ENCODE data around the gene CSF1R.
"Not testable (repeated sequence)": the region's sequence is repeated elsewhere in the genome, so short reads cannot be mapped to it uniquely, and the experiment has no call there.

The CSF1R gene

DNA sequence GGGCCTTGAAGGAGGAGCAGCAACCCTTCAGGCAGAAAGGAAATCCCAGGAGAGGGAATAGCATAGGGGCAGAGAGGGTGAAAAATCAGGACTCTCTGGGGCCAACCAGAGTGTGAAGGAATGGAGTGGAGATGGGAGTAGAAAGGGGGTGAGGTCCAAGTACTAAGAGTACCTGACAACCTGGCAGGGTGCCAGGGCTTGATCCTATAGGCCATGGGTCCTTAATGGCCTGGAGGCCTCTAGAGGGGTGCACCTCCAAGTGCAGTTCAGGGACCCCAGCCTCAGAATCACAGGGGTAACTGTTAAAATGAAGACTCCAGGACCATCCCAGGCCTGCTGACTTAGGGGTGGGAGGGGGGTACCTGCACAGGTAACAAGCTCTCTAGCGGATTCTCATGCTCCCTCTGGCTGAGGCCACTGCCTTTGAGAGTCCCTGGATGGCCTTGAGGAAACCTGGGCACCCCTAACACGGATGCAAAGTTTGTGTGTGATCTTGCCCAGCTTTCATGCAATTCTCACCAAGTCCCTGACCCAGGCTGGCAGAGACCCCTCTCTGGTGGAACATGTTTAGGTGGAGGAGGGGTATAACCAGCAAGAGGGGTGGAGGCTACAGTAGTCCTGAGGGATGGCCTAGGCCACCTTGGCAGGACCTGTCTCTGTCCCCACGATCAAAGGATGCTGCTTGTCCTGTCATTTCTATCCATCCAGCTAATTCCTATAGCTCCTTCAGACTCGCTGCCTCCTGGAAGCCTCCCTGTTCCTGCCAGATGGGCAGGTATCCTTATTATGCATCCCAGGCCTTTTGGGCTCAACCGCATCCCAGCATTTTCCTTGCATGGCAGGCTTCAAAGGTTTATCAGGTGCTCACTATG, 17.6 kb upstream of the CSF1R start:
- DNase-seq: no peak

DNA sequence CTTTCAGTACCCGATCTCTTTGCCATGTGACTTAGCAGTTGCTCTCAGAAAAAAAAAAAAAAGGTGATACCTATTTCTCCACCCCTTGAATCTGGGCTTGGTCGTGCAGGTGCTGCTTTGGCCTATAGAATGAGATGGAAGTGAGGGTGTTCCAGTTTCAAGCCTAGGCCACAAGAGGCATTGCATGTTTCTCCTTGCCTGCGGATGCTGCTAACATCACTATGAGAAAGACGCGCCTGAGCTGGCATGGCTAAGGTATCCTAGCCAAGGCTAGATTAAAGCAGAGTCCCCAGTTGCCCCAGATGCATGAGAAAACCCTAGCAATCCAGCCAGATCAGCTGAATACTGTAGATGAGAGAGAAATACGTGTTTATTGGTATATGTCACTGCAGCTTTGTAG, 14.7 kb upstream of the CSF1R start:
- DNase-seq: no peak

GRCh38 chr5:150097152-150097551, 10.8 kb upstream of the CSF1R start:
- DNase-seq: no peak

DNA sequence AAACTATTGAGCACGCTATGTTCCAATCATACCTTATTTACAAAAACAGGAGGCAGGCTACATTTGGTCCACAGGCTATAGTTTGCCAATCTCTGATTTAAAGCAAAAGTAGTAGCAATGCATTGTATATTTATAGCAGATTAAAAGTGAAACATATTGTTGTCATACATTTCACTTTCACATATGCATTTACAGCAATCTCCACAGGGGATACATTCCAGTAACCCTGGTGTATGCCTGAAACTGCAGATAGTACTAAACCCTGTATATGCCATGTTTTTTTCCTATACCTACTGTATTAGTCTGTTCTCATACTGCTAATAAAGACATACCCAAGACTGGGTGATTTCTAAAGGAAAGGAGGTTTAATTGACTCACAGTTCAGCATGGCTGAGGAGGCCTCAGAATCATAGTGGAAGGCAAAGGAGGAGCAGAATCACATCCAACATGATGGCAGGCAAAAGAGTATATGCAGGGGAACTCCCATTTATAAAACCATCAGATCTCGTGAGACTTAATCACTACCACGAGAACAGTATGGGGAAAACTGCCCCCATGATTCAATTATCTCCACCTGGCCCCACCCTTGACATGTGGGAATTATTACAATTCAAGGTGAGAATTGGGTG, 5.9 kb upstream of the CSF1R start:
- peak; percentile 31 for DNase-seq

- no peak for DNase-seq
Observed at GRCh38 chr5:150085191-150085912, 1.0 kb downstream of the CSF1R start.

- DNase-seq: not testable (repeated sequence)
Observed at GRCh38 chr5:150084754-150085153, 1.6 kb downstream of the CSF1R start.

- no peak for DNase-seq
Observed at GRCh38 chr5:150082889-150083288, 3.5 kb downstream of the CSF1R start.

DNA sequence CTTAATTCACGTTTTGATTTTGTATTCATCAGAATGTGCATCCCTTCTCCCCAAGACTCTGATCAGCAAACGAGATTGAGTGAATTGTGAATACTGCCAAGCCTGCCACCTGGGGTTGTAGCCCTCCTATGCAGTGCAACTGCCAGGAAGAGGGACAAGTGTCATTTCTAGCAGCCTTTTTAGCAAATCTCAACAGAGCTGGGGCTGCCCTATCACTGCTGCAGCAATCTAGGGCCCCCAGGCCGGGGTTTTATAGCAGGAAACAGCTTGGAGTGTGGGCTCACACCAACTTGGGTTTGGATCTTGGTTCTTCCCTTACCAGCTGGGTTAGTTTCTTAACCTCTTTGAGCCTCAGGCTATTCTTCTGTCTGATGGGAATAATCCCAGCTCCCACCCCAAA, 4.0 kb downstream of the CSF1R start:
- DNase-seq: no peak

DNA sequence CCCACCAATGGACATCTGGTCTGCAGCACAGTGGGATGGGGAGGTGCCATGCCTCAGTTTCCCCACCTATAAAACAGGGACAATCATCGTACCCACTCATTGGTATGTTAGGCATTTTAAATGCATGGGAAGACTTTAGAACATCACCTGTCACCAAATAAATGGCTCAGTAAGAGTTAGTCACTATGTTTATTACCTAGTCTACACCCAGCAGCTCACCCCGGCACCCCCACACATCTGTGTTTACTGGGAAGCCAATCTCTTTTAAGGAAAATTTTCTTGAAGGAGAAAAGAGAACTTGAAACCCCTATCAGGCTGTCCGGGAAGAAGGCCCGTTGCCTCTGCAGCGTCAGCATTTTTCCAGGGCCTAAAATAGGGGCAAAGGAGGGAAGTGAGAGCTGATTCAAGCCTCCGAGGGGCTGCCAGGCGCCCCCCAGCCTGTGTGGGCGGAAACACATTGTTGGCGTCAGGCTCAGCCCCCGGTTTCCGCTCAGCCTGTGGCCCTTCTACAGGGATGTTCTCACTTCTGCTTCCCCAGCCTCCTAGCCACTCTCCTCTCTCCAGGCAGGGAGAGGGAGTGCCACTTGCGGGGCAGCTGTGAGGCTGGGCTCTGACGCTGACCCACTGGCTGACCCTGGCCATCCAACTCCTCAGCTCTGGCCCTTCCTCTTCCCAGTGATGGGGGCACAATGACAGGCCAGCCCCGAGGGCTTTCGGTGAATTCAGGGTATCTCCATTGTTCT, 4.6 kb downstream of the CSF1R start:
- no peak for DNase-seq

DNA sequence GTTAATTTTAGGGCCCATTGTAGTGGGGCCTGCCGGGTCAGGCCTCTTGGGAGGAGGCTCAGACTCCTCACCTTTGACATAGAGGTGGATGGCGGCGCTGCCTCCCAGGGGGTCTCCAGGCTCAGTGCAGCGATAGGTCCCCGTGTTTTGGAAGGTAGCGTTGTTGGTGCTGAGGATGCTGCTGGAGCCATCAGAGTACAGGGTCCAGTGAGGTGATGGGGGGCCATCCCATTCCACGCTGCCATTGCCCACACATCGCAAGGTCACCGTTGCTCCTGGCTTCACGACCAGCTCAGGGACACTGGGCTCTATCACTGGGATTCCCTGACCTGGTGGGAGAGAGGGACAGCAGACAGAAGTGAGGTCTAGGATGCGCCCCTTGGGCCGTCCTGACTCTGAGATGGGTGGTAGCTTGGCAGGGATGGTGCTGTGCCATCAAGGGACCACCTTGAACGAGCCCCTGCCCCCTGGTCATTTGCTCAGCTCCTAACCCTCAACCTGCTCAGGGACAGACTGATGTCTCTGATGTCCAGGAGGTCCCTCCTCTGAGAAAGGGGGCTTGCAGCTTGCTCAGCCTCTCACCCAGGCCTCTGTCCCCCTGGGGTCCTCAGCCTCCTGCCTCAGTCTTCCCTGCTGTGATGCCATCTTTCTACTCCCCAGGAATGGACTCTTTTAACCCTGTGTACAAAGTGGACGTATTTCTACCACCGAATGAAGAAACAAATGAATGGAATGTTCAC, 5.5 kb downstream of the CSF1R start:
- no peak for DNase-seq

DNA sequence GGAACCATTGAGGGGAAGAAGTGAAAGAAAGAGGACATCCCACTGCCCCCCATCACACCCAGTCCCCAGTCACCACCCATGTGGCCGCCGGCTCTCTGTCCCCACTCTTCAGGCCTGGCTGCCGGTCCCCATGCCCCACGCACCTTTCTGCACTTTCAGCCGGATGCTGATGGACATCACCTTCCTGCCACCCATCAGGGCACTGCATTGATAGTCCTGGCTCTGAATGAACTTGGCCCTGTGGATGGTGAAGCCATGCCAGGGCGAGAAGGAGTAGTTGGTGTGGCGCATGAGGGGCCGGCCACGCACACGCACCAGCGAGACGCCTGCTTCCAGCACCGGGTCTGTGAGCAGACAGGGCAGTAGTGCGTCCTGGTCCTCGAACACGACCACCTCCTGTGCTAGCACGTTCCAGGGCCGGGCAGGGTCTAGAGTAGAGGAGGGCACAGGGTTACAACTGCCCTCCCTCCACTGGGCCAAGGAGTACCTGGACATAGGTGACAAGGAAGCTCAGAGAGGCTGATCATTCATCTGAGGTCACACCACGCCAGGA, 6.4 kb downstream of the CSF1R start:
- no peak for DNase-seq

DNA sequence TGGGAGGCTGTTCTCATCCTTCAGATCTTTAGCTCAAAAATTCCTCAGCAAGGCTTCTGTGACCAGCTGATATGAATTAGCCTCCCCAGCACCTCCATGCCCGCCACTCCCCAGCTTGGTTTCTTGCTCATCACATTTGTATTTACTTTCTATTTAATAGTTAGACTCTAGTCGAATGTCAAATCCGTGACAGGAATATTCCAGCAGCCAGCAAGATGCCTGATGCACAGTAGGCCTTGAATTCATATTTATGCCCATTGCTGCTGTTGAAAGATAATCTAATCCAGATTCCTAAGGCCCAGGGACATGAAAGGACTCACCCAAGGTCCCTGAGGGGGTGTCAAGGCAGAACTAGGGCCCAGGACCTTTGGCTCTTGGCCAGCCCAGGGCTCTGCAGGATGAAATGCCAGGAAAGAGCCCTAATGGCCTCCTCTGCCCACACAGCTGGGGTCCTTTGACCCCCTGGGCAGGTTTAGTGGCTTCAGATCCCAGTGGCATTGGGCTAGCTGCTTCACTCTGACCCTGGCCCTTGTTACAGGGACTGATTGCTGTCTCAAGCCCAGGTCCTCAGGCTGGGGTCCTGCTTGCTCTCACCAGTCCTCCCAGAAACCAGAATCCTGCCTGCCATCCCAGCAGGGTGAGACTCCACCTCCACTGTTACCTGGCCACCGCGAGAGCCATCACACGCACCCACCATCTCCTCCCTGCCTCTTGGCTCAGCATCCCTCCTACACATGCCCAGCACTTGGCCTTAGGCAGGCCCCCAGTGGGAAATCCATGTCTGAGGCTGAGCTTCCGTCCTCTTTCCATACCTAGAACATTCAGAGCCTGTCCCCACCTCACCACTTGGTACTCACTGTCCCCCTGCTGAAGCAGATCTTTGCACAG, 7.3 kb downstream of the CSF1R start:
- DNase-seq: no peak

DNA sequence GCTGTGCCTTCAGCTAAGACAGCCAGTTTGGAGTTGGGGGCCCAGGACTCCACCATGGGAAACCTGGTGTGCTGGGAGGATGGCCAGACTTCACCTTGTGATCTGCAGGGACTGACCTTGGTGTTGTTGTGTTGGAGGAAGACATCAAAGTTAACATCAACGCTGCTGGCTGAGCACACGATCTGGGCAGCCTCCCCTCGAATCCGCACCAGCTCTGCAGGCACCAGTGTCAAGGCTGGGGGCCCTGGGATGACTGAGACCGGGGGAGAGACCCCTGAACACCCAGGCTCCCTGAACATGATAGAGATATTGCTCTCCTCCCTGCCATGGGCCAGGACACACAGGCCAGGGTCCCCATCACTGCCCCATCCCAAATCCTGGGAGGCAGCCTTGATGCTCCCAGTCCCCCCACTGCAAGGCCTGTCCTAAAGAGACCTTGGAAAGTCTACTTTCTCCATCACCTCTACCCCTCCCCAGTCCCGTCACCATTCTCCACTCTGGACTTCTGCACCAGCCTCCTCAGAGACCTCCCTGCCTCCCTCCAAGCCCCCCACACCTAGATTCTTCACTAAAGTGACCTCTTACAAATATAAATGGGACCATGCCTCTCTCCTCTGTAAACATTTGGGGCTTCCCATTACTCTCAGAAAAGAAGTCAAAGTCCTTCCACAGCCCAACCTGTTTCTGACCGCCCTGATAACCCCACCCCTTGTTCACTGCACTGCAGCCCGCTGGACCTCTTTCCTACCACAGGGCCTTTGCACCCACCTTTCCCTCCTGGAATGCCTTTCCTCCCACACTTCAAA, 8.2 kb downstream of the CSF1R start:
- DNase-seq: no peak

- no peak for DNase-seq
Observed at GRCh38 chr5:150077060-150077459, 9.3 kb downstream of the CSF1R start.

GRCh38 chr5:150075806-150076205, 10.5 kb downstream of the CSF1R start:
- no peak for DNase-seq

- DNase-seq: no peak
Observed at GRCh38 chr5:150075233-150075632, 11.1 kb downstream of the CSF1R start.

DNA sequence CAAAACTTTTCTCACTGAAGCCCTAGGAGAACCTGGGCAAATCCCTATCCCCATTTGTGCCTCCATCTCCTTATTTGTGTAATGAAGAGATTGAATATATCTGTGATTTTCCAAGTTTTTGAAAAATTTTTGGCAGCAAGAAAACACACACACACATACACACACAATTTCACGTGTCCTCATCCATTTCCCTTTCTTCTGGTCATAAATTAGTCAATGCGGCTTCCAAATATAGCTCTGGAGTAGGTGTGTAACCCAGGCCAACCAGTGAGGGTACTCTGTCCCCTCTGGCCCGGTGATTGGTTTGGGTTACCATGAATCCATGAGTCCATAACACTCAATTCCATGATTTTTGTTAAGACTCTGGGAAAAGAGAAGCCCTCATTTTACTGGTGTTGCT, 12.7 kb downstream of the CSF1R start:
- no peak for DNase-seq

DNA sequence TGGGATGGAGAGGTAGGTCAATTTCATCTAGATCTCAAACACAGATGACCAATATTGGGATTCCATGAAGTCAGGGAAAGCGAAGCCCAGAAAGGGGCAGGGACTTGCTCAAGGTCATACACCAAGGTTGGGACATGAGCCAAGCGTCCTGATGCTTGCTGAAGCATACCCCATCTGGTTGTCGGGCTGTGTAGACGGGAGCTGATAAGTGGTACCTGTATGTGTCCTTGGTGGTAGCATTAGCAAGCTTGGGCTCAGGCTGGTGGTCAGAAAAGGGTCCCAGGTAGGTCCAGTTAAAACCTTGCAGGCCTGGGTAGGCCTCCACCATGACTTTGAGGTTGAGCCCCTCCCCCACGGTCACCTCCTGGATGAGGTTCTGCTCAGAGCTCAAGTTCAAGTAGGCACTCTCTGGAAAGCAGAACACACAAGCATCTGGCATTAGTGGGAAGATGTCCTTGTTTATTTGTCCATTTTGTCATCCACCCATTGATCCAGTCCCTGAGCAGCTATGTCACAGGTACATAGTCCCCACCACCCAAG, 13.2 kb downstream of the CSF1R start:
- no peak for DNase-seq

GRCh38 chr5:150070821-150071220, 15.5 kb downstream of the CSF1R start:
- no peak for DNase-seq
